ENCODE results near the gene DCAF11.

The DCAF11 gene

DNA sequence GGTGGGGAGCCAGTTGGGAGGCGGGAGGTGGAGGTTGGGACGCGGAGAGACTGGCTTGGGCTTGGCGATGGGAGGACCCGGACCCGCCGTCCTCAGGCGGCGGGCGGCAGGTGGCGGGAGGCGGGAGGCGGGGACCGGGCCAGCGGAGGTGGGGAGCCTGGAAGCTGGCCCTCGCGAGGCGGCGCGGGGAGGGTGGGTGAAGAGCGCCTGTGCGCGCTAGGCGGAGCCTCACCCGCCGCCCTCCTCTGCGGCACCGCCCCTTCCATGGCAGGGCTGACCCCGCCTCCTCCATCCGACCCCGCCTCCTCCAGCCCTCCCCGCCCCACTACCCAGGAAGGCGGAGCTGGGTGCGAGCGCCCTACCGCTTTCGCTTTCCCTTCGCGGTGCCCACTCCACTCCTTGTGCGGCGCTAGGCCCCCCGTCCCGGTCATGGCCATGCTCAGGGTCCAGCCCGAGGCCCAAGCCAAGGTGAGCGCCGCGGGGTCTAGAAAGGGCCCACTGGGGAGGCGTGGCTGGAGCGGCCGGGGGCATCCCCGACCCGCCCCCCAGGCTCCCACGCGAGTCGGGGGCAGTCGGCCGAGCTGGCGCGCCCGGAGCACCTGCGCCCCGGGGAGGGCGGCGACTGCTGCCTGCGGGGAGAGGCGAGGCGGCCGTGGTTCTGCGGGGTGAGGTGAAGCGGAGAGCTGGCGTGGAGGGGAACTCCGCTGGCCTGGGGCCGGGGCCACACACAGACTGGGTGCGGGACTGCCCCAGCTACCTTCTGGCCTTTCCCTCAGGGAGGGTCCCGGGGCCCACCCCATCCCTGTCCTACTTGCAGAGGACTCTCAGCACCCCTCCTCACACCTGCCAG, 21.5 kb downstream of the DCAF11 start, which contains the start of gene PSME1 (continued):
- TF ChIP-seq, protein P1, sequence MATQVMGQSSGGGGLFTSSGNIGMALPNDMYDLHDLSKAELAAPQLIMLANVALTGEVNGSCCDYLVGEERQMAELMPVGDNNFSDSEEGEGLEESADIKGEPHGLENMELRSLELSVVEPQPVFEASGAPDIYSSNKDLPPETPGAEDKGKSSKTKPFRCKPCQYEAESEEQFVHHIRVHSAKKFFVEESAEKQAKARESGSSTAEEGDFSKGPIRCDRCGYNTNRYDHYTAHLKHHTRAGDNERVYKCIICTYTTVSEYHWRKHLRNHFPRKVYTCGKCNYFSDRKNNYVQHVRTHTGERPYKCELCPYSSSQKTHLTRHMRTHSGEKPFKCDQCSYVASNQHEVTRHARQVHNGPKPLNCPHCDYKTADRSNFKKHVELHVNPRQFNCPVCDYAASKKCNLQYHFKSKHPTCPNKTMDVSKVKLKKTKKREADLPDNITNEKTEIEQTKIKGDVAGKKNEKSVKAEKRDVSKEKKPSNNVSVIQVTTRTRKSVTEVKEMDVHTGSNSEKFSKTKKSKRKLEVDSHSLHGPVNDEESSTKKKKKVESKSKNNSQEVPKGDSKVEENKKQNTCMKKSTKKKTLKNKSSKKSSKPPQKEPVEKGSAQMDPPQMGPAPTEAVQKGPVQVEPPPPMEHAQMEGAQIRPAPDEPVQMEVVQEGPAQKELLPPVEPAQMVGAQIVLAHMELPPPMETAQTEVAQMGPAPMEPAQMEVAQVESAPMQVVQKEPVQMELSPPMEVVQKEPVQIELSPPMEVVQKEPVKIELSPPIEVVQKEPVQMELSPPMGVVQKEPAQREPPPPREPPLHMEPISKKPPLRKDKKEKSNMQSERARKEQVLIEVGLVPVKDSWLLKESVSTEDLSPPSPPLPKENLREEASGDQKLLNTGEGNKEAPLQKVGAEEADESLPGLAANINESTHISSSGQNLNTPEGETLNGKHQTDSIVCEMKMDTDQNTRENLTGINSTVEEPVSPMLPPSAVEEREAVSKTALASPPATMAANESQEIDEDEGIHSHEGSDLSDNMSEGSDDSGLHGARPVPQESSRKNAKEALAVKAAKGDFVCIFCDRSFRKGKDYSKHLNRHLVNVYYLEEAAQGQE (tag by site-specific recombination; IDR thresholded peaks at IDR 0.05) = no peak
- TF ChIP-seq ZNF146 (tag by site-specific recombination; IDR thresholded peaks at IDR 0.05) (no peak), ZNF341 (tag by site-specific recombination; IDR thresholded peaks at IDR 0.05; ENCODE audit: low read depth) (peak; percentile 96), ZNF426 (tag by site-specific recombination; IDR thresholded peaks at IDR 0.05) (no peak), ZNF561 (tag by site-specific recombination; IDR thresholded peaks at IDR 0.05; ENCODE audit: borderline replicate concordance) (peak; percentile 15; the same call in 1 of the 2 replicates), FEZF1 (tag by site-specific recombination; IDR thresholded peaks at IDR 0.05) (no peak), ZSCAN16 (tag by site-specific recombination; IDR thresholded peaks at IDR 0.05) (no peak), KLF16 (tag by site-specific recombination; IDR thresholded peaks at IDR 0.05) (peak; percentile 76), ZNF610 (tag by site-specific recombination; IDR thresholded peaks at IDR 0.05; ENCODE audit: borderline replicate concordance) (no peak), ZNF169 (tag by site-specific recombination; IDR thresholded peaks at IDR 0.05) (no peak), YY2 (tag by site-specific recombination; IDR thresholded peaks at IDR 0.05) (no peak), ZNF239 (tag by site-specific recombination; IDR thresholded peaks at IDR 0.05) (no peak), SCRT1 (tag by site-specific recombination; IDR thresholded peaks at IDR 0.05; ENCODE audit: borderline replicate concordance) (no peak; the same call in 1 of the 2 replicates), ZNF366 (tag by site-specific recombination; conservative IDR thresholded peaks at IDR 0.05) (no peak), ZNF24 (tag by site-specific recombination; IDR thresholded peaks at IDR 0.05) (no peak), GLI2 (tag by site-specific recombination; IDR thresholded peaks at IDR 0.05; ENCODE audit: borderline replicate concordance, low read depth) (no peak), ZNF830 (tag by site-specific recombination; IDR thresholded peaks at IDR 0.05; ENCODE audit: low read depth) (no peak)
- TF ChIP-seq, protein P2, sequence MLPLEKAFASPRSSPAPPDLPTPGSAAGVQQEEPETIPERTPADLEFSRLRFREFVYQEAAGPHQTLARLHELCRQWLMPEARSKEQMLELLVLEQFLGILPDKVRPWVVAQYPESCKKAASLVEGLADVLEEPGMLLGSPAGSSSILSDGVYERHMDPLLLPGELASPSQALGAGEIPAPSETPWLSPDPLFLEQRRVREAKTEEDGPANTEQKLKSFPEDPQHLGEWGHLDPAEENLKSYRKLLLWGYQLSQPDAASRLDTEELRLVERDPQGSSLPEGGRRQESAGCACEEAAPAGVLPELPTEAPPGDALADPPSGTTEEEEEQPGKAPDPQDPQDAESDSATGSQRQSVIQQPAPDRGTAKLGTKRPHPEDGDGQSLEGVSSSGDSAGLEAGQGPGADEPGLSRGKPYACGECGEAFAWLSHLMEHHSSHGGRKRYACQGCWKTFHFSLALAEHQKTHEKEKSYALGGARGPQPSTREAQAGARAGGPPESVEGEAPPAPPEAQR (tag by site-specific recombination; IDR thresholded peaks at IDR 0.05) = no peak
- TF ChIP-seq, protein P3, sequence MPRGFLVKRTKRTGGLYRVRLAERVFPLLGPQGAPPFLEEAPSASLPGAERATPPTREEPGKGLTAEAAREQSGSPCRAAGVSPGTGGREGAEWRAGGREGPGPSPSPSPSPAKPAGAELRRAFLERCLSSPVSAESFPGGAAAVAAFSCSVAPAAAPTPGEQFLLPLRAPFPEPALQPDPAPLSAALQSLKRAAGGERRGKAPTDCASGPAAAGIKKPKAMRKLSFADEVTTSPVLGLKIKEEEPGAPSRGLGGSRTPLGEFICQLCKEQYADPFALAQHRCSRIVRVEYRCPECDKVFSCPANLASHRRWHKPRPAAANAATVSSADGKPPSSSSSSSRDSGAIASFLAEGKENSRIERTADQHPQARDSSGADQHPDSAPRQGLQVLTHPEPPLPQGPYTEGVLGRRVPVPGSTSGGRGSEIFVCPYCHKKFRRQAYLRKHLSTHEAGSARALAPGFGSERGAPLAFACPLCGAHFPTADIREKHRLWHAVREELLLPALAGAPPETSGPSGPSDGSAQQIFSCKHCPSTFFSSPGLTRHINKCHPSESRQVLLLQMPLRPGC (tag by site-specific recombination; IDR thresholded peaks at IDR 0.05) = no peak
- TF ChIP-seq, protein P4, sequence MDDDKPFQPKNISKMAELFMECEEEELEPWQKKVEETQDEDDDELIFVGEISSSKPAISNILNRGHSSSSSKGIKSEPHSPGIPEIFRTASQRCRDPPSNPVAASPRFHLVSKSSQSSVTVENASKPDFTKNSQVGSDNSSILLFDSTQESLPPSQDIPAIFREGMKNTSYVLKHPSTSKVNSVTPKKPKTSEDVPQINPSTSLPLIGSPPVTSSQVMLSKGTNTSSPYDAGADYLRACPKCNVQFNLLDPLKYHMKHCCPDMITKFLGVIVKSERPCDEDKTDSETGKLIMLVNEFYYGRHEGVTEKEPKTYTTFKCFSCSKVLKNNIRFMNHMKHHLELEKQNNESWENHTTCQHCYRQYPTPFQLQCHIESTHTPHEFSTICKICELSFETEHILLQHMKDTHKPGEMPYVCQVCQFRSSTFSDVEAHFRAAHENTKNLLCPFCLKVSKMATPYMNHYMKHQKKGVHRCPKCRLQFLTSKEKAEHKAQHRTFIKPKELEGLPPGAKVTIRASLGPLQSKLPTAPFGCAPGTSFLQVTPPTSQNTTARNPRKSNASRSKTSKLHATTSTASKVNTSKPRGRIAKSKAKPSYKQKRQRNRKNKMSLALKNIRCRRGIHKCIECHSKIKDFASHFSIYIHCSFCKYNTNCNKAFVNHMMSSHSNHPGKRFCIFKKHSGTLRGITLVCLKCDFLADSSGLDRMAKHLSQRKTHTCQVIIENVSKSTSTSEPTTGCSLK (tag by site-specific recombination; IDR thresholded peaks at IDR 0.05) = no peak
- TF ChIP-seq, protein P5, sequence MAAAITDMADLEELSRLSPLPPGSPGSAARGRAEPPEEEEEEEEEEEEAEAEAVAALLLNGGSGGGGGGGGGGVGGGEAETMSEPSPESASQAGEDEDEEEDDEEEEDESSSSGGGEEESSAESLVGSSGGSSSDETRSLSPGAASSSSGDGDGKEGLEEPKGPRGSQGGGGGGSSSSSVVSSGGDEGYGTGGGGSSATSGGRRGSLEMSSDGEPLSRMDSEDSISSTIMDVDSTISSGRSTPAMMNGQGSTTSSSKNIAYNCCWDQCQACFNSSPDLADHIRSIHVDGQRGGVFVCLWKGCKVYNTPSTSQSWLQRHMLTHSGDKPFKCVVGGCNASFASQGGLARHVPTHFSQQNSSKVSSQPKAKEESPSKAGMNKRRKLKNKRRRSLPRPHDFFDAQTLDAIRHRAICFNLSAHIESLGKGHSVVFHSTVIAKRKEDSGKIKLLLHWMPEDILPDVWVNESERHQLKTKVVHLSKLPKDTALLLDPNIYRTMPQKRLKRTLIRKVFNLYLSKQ (tag by site-specific recombination; IDR thresholded peaks at IDR 0.05; ENCODE audit: borderline replicate concordance) = no peak
- TF ChIP-seq, protein P6, sequence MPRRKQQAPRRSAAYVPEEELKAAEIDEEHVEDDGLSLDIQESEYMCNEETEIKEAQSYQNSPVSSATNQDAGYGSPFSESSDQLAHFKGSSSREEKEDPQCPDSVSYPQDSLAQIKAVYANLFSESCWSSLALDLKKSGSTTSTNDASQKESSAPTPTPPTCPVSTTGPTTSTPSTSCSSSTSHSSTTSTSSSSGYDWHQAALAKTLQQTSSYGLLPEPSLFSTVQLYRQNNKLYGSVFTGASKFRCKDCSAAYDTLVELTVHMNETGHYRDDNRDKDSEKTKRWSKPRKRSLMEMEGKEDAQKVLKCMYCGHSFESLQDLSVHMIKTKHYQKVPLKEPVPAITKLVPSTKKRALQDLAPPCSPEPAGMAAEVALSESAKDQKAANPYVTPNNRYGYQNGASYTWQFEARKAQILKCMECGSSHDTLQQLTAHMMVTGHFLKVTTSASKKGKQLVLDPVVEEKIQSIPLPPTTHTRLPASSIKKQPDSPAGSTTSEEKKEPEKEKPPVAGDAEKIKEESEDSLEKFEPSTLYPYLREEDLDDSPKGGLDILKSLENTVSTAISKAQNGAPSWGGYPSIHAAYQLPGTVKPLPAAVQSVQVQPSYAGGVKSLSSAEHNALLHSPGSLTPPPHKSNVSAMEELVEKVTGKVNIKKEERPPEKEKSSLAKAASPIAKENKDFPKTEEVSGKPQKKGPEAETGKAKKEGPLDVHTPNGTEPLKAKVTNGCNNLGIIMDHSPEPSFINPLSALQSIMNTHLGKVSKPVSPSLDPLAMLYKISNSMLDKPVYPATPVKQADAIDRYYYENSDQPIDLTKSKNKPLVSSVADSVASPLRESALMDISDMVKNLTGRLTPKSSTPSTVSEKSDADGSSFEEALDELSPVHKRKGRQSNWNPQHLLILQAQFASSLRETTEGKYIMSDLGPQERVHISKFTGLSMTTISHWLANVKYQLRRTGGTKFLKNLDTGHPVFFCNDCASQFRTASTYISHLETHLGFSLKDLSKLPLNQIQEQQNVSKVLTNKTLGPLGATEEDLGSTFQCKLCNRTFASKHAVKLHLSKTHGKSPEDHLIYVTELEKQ (tag by site-specific recombination; IDR thresholded peaks at IDR 0.05; ENCODE audit: borderline replicate concordance) = no peak
- TF ChIP-seq, protein P7, sequence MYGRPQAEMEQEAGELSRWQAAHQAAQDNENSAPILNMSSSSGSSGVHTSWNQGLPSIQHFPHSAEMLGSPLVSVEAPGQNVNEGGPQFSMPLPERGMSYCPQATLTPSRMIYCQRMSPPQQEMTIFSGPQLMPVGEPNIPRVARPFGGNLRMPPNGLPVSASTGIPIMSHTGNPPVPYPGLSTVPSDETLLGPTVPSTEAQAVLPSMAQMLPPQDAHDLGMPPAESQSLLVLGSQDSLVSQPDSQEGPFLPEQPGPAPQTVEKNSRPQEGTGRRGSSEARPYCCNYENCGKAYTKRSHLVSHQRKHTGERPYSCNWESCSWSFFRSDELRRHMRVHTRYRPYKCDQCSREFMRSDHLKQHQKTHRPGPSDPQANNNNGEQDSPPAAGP (tag by site-specific recombination; IDR thresholded peaks at IDR 0.05) = no peak
